Measurements from ENCODE around the gene CORO6.
"Not testable (repeated sequence)": the region's sequence is repeated elsewhere in the genome, so short reads cannot be mapped to it uniquely, and the experiment has no call there.

The CORO6 gene

DNA sequence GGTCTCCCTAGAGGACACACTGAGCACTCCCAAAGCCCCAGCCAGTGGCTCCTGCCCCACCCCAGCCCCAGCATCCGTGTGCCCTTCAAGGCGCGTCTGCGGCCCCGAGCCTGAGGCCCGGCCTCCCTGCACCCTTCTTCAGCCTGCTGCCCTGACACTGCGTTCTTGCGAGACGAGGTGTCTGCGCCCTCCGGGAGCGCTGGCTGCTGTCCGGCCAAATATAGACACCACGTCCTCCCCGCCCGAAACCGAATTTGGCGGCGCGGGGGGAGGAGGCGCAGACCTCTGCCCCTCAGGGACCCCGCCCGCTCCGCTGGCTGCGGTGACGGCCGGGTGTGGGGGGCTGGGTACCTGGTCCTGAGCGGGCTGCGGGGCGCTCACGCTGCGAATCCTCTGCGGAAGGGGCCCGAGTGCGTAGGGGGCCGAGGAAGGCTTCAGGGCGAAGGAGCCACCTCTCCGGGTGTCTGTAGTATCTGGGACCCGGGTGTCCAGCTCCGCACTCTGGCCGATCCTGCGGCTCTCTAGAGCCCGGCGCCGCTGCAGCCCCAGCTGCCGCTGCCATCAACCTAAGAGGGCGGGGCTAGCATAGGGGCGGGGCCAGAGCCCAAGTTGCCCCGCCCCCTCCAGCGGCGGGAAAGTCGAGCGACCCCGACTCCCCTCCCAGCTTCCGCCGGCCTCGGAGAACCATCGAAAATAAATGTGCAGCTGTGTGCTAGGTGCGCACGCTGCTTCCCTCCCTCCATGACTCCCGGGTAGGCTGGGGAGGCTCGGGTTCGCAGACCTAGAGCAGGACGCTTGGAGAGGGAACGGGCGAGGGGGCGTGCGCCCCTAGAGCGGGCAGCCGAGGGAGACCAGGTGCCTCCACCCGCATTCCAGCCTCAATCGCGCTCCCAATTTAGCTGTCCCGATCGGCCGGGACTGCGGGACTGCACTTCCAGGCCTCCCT, at the start of gene CORO6:
Gene CORO6 (minus strand): TSS at position 576 of the 946 bp plus-strand sequence. CDS start 1,491 bp downstream, outside the sequence.
- DNase-seq (ENCODE audit: low read depth, low spot score): no peak

DNA sequence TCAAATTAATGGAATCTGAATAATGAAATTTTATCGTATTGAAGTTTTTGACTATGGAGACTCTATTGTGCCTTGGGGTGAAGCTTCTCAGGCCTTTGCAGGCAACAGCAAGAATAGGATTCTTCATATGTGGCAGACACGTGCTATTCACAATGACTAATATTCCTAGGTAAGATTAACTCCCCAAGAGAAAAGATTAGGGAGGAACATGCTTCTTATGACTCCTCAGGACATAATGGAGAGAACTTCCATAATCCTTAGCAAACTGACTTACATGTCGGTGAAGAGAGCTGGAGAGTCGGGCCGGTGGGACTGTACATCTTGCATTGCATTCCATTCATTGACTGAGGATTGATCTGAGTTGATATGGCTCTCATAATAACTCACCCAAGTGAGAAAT, 48.9 kb upstream of the CORO6 start:
- no peak for DNase-seq (ENCODE audit: low read depth, low spot score)

DNA sequence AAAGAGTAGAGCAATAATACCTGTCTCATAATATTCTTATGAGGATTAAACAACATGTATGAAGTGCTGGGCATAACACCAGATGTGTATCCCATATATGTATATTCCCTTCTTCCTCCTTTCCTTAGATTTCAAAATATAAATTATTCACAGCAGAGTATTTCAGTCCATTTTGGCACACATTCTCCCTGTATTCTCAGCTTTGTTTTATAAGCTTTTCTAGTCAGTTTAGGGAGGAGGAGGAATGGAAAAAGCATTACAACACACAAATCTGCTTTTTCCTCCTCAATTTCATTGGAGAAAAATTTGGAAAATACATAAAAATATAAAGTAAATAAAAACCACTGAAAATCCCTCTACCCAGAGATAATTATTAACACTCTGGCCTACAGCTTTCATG, 46.6 kb upstream of the CORO6 start:
- DNase-seq (ENCODE audit: low read depth, low spot score): no peak

DNA sequence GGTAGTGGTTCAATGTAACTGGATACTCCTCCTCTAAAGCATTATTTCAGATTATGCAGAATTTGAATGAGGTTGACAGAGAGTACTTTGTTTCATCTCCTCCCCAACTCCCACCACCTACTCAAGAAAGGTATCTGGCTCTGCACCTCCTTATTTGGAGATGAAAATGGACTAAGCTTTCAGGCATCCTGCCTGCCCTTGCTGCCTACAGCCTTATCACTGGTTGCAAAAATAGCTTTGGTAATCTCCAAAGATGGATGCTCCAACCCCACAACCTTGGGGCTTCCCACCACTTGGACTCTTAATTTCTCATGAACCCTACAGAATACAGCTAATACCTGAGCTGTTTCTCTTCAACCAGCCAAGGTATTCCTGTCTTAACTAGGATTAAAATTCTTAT, 45.3 kb upstream of the CORO6 start:
- DNase-seq (ENCODE audit: low read depth, low spot score): no peak

DNA sequence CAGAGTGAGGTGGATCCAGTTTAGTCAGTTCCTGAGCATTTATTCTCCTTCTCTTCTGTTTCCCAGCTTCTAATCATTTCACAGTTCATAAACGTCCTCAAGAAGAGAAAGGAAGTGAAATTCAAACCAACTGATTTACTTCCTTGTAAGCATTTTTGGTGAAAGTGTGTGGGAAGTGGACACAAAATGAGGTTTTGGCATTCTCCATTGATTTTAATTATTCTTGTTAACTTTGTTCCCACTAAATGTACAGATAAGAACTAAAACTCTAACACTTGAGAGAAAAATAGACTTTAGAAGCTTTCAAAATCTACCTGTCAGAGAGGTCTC, 42.7 kb upstream of the CORO6 start:
- no peak for DNase-seq (ENCODE audit: low read depth, low spot score)

DNA sequence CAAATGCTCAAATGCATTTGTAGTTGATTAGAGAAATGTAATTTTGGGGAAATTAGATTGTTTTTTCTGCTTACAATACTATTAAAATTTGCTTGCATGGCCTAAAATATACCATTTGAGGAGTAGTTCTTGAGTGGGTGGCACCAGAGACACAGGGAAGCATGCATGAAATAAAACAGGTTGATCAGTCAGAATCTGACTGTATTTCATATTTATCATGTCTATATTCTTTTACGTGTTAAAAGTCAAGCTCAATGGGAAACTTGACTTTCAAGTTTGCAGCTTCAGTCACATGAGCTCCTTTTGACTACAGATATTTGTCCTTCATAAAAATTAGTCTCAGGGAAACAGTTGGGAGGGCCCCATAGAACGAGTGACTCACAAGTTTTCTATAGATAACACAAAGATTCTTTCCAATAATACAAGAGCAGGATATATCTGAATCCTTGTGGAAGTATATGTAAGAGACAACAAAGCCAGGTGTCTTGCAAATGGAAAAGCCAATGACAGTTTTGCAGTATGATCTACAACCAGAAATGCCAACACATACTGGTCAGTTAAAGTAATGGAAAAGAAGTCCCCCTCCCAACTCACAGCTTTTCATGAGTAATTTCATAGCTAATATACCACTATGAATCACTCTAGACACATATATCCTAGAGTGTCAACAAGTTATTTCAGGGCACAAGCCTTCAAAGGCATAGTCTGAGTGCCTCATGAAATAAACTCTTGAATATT, 42.2 kb upstream of the CORO6 start:
- DNase-seq (ENCODE audit: low read depth, low spot score): no peak

DNA sequence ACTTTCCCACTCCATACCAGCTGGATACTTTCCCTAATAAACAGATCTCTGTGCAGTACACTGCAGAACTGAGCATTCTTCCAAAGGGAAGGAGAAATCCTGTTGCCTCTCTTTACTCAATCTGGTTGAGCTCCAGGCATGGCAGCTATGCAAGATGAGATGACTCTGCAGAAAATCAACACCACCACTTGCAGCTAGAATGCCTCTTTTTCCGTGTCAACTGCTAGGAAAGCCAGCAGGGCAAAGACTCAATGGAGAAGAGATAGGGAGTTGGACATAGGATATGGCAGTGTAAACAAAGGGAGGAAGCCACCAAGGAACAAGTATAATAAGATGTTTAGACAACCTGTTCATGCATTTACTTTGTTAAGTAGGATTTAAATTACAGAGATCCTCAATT, 40.4 kb upstream of the CORO6 start:
- DNase-seq (ENCODE audit: low read depth, low spot score): no peak

DNA sequence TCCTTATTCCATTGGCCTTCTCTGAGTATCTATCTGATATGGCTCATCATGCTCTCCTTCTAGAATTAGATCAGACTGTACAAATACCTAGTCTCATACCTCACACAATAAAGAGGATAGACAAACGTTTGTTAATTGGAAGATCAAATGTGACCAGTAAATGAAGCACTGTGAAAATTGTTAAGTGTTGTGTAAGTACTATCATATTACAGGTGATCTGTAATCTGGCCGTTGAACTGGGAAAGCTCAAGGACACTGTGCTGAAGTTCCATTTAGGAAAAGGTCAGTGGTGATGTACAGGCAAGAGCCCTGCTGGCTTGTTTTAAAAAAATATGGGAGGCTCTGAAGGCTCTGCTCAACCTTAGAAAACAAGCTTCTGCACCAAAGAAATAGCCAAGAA, 38.5 kb upstream of the CORO6 start:
- DNase-seq (ENCODE audit: low read depth, low spot score): no peak

DNA sequence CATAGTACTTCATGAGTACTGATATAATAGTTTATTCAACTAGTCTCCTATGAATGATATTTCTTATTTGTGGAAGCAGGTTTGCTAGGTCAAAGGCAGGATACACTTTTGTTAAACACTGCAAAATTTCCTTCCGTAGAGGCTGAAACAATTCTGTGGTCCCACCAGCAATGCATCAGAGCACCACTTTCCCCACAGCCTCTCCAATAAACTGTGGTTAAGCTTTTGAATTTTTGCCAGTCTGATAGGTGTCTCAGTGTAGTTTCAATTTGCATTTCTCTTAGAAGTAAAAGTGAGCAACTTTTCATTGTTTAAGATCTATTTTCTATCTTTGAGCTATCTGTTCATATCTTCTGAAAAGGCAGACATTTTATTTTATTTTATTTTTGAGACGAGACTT, 36.4 kb upstream of the CORO6 start:
- no peak for DNase-seq (ENCODE audit: low read depth, low spot score)

DNA sequence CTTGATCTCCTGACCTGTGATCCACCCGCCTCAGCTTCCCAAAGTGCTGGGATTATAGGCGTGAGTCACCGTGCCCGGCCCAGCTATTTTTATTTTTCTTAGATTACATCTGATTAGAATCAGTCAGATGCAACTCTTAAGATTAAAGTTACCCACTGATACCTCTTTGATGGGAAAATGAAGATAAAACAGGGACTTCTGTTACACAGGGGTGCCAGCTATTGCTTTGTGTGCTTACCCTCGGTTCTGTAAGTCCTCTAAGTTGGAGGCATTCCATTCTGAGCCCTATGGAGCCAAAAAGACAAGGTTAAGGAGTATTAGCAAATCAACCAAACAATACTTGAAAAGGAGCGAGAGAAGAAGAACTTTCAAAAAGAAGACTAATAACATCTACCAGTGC, 32.6 kb upstream of the CORO6 start:
- DNase-seq (ENCODE audit: low read depth, low spot score): no peak

DNA sequence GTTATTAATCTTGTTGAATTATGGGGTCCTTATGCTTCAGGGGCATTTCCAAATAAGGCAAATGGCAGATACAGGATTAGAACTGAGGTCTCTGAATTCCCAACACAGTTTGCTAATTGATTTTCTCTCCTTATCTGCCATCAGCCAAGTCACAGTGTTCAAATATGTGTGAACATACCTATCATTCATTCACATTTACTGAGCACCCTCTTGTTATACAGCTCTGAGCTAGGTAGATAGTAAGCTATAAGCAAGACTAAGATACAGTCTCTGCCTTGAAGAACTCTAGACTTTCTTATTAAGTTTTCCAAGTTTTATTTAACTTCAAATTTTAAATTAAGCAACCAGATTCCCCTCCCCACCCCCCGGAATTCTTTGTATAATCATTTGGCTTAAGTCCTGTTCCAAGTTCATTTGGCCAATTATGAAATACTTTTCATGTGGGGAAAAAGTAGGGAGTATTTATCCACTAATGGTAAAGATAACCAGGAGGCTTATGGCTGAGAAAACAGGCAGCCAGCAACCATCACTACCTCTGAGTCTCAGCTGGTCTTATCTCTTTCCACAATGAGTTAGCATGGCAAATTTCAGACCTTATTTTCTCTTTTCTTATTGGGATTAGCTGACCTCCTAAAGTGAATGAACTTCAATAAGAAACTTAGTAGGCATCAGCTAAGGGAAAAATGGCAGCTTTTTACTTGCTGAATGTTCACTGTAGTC, 31.4 kb upstream of the CORO6 start:
- DNase-seq (ENCODE audit: low read depth, low spot score): no peak

DNA sequence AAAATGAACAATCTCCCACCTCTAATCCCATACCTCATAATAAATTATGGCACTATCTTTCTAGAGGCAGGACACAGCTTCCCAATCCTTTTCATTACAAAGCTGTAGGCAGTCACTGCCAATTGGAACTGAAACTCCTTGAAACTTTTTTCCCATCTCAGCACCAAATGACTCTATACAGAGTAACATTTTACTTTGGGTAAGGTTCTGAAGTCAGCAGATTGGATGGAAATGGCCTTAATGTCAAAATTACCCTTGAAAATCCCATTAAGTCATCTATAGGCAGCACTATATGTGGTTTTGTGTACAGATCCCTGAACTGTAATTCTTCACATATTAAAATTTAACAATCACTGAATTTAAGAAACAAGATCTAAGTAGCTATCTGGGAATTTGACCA, 30.3 kb upstream of the CORO6 start:
- DNase-seq (ENCODE audit: low read depth, low spot score): no peak

DNA sequence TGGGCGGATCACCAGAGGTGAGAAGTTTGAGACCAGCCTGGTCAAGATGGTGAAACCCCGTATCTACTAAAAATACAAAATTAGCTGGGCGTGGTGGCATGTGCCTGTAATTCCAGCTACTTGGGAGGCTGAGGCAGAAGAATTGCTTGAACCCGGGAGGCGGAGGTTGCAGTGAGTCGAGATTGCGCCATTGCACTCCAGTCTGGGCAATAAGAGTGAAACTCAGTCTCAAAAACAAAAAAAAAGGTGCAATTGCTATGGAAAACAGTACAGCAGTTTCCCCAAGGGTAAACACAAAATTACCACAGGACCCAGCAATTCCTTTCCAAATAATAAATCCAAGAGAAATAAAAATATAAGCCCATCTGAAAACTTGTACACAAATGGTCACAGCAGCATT, 29.2 kb upstream of the CORO6 start:
- not testable (repeated sequence) for DNase-seq (ENCODE audit: low read depth, low spot score)

DNA sequence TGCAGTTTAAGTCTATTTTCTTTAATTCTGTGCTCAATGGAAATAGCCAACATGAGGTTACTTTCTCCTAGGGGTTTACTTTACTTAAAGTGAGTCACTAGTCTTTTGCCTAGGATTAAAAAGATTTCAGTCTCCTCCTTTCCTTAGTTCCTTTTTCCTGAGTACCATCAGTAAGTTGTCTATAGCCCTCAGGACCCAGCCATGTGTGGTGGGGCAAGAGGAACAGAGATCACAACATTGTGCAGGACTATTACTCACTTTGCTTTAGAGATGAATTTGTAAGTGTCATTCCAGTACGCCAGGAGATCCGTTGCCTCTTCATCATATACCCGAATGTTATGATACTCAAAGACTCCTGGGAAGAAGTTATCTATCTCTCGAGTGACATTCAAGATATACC, 27.7 kb upstream of the CORO6 start:
- DNase-seq (ENCODE audit: low read depth, low spot score): no peak

DNA sequence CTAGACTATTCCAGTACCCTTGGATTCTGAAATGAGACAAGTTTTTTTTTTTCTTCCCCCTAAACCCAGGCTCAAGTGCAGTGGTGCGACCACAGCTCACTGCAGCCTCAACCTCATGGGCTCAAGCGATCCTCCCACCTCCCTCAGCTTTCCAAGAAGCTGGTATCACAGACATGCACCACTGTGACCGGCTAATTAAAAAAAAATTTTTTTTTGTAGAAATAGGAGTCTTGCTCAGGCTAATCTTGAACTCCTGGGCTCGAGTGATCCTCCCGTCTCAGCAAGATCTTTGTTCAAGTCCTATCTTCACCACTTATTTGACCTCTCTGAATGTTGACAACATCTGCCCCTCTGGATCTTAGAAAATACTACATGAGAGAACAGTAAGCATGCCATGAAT, 26.6 kb upstream of the CORO6 start:
- DNase-seq (ENCODE audit: low read depth, low spot score): no peak

DNA sequence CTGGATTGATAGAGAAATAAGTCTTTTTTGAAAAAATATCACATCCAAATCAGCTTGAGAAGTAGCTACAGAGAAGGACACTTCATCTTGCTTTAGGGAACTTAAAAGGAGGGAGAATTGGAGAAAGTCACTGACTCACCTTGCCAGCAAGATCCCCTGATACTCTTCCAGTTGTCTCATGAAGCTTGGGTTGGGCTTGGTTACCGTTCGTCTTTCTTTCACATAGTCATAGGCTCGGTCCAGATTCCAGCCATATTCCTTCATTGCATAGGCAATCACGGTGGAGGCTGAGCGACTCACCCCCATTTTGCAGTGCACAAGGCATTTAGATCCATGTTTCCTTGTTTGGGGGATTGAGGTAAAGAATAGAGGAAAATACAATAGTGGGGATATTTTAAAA, 25.3 kb upstream of the CORO6 start:
- no peak for DNase-seq (ENCODE audit: low read depth, low spot score)

DNA sequence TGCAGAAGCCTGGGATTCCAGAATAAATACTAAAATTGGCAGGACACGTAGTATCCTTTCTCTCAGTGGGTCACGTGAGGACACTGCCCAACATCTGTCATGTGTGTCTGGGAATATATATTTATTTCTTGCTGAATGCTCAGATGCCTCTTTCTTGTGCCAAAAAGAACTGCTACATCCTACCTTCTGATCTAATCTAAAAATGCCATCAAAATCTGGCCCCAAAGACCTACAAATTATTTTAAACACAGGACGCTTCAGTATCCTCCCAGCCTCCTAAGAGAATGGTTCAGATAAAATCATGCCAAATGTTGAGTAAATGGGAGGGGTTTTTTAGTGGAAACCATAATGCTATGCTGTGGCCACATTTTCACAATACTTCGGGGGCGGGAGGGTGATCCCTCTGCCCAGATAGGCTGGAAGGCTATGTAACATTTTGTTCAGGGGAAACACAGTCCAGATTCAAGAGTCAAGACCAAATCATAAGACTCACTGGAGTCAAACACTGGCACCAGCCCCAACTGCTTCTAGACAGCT, 22.9 kb upstream of the CORO6 start:
- DNase-seq (ENCODE audit: low read depth, low spot score): no peak

DNA sequence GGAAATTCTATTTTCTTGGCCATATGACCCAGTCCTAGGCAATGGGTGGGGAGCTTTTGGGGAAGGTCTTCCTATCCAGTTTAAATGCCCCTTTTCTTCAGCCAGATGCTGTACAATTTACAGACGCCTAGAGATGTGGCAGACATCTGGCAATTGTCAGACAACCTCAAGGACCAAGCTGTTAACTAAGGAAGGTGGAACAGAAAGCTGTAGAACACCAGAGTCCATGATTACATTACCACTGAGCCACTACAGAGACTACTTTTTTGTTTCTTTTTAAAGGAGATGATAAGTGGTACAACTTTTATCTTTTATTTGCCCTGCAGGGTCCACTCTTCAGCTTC, 21.1 kb upstream of the CORO6 start:
- DNase-seq (ENCODE audit: low read depth, low spot score): no peak

DNA sequence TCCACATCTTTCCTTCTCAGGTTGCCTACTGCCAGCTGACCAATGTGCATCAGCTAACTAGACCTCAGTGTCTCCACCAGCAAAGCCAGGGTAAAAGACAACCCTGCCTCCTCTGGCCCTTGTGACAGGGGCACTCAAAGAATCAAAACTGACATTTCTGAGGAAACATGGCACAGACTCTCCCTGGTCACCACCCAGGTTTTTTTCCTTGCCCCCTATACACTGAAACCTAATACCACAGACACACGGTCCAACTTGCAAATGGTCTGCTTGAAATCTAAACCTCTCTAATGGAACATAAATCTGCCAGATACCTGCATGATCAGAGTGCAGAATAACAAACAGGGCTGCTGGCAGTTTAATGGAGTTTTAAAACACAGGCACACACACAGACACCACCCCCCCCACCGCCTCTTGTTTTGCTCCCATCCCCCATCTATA, 19.5 kb upstream of the CORO6 start:
- no peak for DNase-seq (ENCODE audit: low read depth, low spot score)

DNA sequence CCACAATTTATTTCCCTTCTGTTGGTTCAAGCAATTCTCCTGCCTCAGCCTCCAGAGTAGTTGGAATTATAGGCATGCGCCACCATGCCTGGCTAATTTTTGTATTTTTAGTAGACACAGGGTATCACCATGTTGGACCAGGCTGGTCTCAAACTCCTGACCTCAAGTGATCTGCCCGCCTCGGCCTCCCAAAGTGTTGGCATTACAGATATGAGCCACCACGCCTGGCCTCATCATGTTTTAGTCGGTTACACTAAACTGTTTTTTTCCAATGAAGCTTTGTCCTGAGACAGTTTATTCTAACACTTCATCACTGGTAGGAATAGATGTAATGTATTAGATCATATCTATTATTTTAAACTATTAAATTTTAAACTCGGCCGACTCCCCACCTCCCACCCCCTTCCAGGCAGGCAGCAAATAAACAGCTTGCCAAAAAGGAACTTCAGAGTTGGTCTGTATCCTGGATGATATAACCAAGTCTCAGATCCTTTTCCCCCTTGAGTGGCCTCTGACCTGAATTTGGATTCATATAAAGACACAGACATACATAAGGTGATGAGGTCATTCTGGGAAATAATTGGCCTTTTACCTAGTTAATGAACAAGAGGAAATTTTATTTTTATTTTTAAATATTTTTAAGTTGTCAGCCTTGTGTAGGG, 18.4 kb upstream of the CORO6 start:
- no peak for DNase-seq (ENCODE audit: low read depth, low spot score)

DNA sequence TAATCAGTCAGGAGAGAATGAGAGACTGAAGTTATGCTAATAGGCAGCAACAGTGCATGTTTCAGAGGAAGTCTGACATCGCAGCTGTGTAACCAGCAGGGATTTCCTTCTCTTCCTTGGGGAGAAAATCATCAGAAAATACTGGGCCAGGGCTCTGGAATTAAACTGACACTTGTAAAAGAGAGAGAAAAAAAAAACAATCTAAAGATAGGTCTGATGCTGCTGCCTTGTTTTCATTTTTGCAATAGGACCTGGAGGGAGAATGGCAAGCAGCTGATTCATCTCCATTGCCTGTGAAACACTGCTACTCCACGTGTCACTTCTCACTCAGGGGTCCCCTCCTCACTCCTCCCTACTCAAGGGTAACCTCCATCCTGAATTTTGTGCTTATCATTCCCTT, 17.7 kb upstream of the CORO6 start:
- peak; percentile 71 for DNase-seq (ENCODE audit: low read depth, low spot score)

DNA sequence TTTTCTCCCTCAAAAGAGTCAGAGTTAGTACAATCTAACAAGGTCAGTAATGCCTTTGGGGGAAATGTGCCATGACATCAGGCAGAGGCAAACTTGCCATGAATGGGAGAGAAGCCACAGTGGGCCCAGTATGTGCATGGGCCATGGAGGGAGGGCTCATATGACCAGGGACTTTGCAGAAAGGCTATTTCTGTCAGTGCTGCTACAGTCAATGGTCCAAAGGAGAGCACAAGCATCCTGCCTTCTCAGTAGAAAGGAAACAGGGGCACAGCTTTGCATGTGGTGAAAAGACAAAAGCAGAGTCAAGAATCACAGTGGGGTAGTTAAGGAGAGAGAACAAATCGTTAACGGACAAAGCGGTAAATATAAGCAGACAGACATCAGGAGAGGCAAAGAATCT, 11.2 kb upstream of the CORO6 start:
- DNase-seq (ENCODE audit: low read depth, low spot score): no peak
